AG09309 (cell line): ENCODE results near the gene TUBAL3.

Experiments
- DNase-seq: peaks from one replicate; pipeline ENCODE4 v3.0.0-alpha.2; 2010; ENCODE audit warnings: low read depth
- H3K4me3 ChIP-seq: 2 replicates; pipeline ENCODE4 v1.5.1; 2011; ENCODE audit warnings: mild to moderate bottlenecking, low read depth, low read length, moderate library complexity; ENCODE audit not compliant: control insufficient read depth
- CTCF ChIP-seq: IDR thresholded peaks from 2 replicates; pipeline ENCODE4 v1.5.1; 2011; ENCODE audit warnings: mild to moderate bottlenecking, low read depth, low read length, inconsistent platforms; ENCODE audit not compliant: insufficient read depth, control insufficient read depth; ENCODE audit errors: missing control alignments

The TUBAL3 gene

GRCh38 chr10:5354068-5354467 is 50.6 kb downstream of the TUBAL3 start:
- no peak for DNase-seq
- no peak overlapping the region for H3K4me3 ChIP-seq
- no peak for TF ChIP-seq CTCF

- DNase-seq = no peak
- no peak for TF ChIP-seq CTCF
- no peak overlapping the region for H3K4me3 ChIP-seq
These were observed 55.3 kb downstream of the TUBAL3 start for GRCh38 chr10:5349362-5349761.

DNA sequence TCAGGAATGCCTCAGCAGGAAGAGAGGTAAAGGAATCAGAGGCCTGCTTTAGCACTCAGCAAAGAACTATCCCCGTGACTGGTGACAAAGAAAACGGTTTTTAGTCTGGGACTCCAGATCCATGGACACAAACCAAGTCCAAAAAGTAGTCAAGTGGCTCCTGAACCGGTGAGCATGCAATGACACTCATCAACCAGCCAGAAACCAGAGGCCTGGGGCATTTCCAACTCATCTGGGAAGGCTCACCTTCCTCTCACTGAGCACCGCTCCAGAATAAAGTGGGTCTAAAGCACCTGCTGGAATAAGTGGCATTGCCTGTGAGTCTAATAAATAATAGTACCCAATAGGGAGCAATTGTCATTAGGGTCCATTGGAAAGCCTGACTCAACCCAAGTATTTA is 57.7 kb downstream of the TUBAL3 start:
- H3K4me3 ChIP-seq = no peak overlapping the region
- TF ChIP-seq CTCF = no peak

DNA sequence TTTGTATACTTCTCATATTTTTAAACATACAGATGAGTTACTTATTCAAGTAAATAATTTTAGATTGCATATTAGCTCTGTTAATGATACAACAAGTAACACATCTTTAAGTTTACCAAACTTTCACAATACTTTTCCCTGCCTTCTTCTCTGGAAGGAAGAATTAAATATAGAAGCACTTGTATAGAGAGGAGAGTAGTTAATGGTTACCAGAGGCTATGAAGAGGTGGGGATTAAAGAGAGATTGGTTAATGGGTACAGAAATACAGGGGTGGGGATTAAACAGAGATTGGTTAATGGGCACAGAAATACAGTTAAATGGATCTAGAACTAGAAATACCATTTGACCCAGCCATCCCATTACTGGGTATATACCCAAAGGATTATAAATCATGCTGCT is 59.9 kb downstream of the TUBAL3 start:
- DNase-seq = no peak
- TF ChIP-seq CTCF = no peak
- no peak overlapping the region for H3K4me3 ChIP-seq

More for the DNA sequence above, 57.7 kb downstream of the TUBAL3 start:
- DNase-seq = no peak

- no peak for TF ChIP-seq CTCF
- H3K4me3 ChIP-seq = no peak overlapping the region
- no peak for DNase-seq
These were observed 60.6 kb downstream of the TUBAL3 start for GRCh38 chr10:5343979-5344378.

DNA sequence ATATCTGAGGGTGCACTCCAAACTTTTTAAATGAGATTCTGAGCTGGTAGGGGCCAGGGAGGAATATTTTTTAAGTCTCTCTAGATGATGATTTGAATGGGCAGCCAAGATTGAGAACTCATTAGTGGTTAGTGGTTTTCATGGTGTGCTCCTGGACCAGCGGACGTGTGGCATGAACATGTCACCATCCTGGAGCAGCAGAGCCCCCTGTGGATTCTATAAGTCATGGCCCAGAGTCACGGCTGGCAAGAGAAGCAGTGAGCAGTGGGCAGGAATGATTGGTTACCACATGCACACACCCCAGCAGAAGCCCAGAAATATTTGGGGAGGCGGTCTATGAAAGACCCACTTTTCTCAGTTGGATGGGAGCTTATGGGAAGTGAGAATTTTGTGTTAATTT is 61.1 kb downstream of the TUBAL3 start:
- no peak overlapping the region for H3K4me3 ChIP-seq
- TF ChIP-seq CTCF = no peak
- no peak for DNase-seq
